Mammary microvascular endothelial cell (primary cell): ENCODE measurements around the gene CRABP1. TPM values are rescaled to one million over a fixed set of nuclear protein-coding genes. Genes with fewer than 3 reads are reported as not detected.

Source experiments
- total RNA-seq: library from RNA; depleted of rRNA; stranded (reverse); fragments of >200 nt; gene quantifications from 2 replicates; pipeline ENCODE4 v1.2.3, GENCODE V29; 2015

Gene CRABP1
- 0.20 TPM in 1 of 2 replicates, not detected in the other for total RNA-seq

DNA sequence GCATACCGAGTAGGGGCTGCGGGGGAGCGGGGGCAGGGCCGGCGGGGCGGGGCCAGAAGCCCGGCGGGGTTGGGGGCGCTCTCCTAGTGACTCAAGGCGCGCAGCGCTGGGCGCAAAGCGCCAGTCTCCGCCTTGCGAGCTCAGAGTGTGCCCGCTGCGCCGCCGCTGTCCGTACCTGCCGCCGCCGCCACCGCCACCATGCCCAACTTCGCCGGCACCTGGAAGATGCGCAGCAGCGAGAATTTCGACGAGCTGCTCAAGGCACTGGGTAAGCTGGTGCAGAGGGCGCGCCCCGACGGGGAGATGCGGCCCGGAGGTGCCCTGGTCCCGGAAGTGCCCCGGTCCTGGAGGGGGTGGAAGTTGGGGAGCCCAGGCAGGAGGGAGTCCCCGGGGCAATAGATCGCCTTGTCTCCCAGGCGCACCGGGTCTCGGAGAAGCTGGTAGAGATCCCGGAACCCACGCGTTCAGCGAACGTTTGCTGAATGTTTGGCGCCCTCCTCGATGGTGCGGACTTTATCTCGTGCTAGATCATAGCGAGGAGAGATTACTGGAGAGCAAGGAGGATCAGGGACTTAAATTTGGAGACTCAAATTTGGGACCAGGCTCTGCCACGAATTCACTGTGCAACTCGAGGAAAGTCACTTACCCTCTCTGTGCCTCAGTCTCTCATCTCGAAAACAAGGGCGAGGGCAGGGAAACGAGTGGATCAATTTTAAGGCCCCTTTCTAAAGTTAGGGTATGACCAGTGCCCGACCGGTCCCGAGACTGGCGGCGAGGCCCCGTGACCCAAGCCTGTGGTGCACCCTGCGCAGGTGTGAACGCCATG, at the start of gene CRABP1:
TSS of gene CRABP1 (plus strand) at position 123 of the 826 bp plus-strand sequence. CDS start at position 199, 76 bp downstream.

DNA sequence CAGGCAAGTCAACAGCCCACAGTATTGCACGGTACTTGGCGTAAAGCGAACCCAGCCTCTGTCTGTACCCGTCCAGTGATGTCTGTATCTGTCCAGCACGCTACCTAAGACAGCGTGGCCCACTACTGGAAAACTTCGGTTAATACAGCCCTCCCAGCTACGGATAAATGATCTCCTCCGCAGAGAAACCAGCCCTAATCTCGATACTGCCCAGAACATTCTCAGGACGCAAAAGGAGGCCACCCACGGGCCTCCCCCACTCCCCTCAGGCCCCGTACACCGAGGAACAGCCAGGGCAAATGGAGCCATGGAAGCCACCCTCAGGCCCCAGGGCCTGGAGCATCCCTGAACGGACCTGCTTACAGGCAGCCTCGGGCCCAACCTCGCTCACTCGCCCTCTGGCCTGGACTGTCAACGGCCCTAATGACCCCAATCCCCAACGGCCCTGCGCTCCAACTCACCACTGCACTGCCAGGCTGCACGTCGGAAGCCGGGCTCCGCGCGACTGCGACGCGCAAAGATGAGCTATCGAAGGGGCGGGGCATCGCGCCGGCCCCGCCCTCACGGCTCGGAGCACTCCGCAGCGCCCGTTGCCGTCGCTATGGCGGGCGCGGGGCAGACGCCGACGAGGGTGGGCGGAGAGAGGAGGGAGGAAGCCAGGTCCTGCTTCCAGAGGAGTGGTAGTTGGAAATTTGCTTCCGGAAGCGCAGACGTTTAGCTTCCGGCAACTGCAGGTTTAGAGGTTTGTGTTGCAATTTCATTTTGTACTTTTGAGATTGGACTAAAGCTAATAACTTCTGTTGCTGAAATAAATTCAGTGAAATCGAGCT, 40.8 kb upstream of the CRABP1 start, which contains the start of gene SKIC8:
TSS of gene SKIC8 (minus strand) at position 509 of the 830 bp plus-strand sequence. CDS start 3,923 bp downstream, outside the sequence.

Other genes starting within 250 kb of the CRABP1 start
- gene SH2D7, start 247.8 kb upstream of the CRABP1 start, total RNA-seq: not detected in 2 replicates
- gene CIB2, start 208.9 kb upstream of the CRABP1 start, total RNA-seq: 0.27 and 3.1 TPM in 2 replicates
- 51.1 and 68.4 TPM in 2 replicates for gene IDH3A, start 191.0 kb upstream of the CRABP1 start, total RNA-seq
- gene ACSBG1, start 105.8 kb upstream of the CRABP1 start, total RNA-seq: 0.07 and 0.25 TPM in 2 replicates
- 6.3 and 7.8 TPM in 2 replicates for gene DNAJA4, start 75.8 kb upstream of the CRABP1 start, total RNA-seq
- 74.1 and 85.0 TPM in 2 replicates for gene SKIC8, start 40.7 kb upstream of the CRABP1 start, total RNA-seq
- 10.3 and 11.9 TPM in 2 replicates for gene IREB2, start 97.9 kb downstream of the CRABP1 start, total RNA-seq
- gene HYKK, start 167.2 kb downstream of the CRABP1 start, total RNA-seq: 4.0 and 6.1 TPM in 2 replicates
- gene PSMA4, start 200.1 kb downstream of the CRABP1 start, total RNA-seq: 347 and 364 TPM in 2 replicates
- 3.9 and 7.2 TPM in 2 replicates for gene CHRNA5, start 225.2 kb downstream of the CRABP1 start, total RNA-seq